Measurements from ENCODE around the gene FAM169A. TPM values are rescaled to one million over a fixed set of nuclear protein-coding genes. Genes with fewer than 3 reads are reported as not detected.
"Not testable (repeated sequence)": the region's sequence is repeated elsewhere in the genome, so short reads cannot be mapped to it uniquely, and the experiment has no call there.

FAM169A gene
- total RNA-seq, 2 donors from 2014 or later: 4.2 to 5.0 TPM

DNA sequence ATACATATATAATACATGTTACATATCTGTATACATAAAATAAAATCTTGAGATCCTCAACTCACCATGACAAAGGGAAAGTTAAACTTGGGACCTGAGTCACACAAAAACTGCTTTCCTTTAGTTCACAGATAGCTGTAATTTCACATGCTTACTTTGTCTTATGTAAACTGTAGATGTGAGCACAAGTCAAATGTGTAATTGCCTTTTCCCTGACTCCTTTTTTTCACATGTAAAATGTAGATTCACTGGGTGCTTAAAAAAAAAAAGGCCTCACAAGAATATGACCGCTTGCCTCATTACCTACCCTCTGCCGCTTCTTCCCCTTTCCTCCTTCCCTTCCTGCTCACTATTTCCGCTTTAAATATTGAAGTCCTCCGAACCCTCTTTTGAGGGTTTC, 21.9 kb upstream of the FAM169A start:
- Histone ChIP-seq H3K27ac (no peak overlapping the region), H3K4me3 (no peak overlapping the region), H3K9me3 (no peaks in the 10 kb centered on the region), H3K36me3 (no peaks in the 10 kb centered on the region), H3K27me3 (no peaks in the 10 kb centered on the region), H3K4me1 (no peaks in the 10 kb centered on the region)
- TF ChIP-seq, protein P1, sequence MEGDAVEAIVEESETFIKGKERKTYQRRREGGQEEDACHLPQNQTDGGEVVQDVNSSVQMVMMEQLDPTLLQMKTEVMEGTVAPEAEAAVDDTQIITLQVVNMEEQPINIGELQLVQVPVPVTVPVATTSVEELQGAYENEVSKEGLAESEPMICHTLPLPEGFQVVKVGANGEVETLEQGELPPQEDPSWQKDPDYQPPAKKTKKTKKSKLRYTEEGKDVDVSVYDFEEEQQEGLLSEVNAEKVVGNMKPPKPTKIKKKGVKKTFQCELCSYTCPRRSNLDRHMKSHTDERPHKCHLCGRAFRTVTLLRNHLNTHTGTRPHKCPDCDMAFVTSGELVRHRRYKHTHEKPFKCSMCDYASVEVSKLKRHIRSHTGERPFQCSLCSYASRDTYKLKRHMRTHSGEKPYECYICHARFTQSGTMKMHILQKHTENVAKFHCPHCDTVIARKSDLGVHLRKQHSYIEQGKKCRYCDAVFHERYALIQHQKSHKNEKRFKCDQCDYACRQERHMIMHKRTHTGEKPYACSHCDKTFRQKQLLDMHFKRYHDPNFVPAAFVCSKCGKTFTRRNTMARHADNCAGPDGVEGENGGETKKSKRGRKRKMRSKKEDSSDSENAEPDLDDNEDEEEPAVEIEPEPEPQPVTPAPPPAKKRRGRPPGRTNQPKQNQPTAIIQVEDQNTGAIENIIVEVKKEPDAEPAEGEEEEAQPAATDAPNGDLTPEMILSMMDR (IDR thresholded peaks at IDR 0.05): no peak
- no peak for DNase-seq (ENCODE audit: low spot score)

DNA sequence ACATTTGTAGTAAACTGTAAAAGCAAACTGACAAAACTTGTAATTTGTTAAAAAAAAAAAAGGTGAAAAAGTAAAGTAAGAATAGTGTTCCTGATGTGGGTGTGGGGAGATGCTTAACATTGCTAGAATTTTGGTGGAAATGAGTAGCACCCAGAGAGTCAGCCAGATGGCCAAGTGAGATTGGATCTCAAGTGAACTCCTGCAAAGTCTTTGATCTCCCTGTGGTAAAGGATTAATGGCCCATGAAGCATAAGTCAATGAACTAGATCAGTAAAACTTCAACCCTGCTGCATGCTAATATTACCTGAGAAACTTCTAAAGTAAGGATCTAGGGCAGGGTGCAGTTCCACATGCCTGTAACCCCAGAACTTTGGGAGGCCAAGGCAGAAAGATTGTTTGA, 19.0 kb upstream of the FAM169A start:
- no peaks in the 10 kb centered on the region for H3K36me3 ChIP-seq
- H3K4me3 ChIP-seq: no peak overlapping the region
- H3K27me3 ChIP-seq: no peaks in the 10 kb centered on the region
- no peak for DNase-seq (ENCODE audit: low spot score)
- no peak overlapping the region for H3K27ac ChIP-seq
- TF ChIP-seq, protein P1 (IDR thresholded peaks at IDR 0.05): no peak
- H3K9me3 ChIP-seq: no peaks in the 10 kb centered on the region
- no peaks in the 10 kb centered on the region for H3K4me1 ChIP-seq

DNA sequence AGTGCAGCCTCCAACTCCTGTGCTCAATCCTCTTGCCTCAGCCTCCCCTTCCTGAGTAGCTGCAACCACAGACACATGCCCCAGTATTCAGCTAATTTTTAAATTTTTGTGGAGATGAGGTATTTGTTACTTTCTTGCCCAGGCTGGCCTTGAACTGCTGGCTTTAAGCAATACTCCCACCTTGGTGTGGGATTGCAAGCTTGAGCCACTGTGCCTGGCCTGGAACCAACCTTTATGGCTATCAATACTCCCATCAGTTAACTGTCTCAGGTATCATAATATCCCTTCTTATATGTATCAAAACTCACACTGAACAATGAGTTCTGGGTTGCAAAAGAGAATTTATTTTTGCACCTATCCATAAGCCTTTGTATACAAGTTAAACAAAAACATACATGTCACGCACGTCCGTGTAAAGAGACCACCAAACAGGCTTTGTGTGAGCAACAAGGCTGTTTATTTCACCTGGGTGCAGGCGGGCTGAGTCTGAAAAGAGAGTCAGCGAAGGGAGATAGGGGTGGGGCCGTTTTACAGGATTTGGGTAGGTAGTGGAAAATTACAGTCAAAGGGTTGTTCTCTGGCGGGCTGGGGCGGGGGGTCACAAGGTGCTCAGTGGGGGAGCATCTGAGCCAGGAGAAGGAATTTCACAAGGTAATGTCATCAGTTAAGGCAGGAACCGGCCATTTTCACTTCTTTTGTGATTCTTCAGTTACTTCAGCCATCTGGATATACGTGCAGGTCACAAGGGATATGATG, 16.4 kb upstream of the FAM169A start:
- DNase-seq (ENCODE audit: low spot score); H3K9me3 ChIP-seq; H3K27me3 ChIP-seq; H3K4me1 ChIP-seq; H3K27ac ChIP-seq; H3K36me3 ChIP-seq; H3K4me3 ChIP-seq: not testable (repeated sequence)

- H3K4me1 ChIP-seq: no peaks in the 10 kb centered on the region
- no peaks in the 10 kb centered on the region for H3K27me3 ChIP-seq
- H3K27ac ChIP-seq: no peak overlapping the region
- no peaks in the 10 kb centered on the region for H3K9me3 ChIP-seq
- no peak overlapping the region for H3K4me3 ChIP-seq
- TF ChIP-seq, protein P1 (IDR thresholded peaks at IDR 0.05): no peak
- no peaks in the 10 kb centered on the region for H3K36me3 ChIP-seq
- no peak for DNase-seq (ENCODE audit: low spot score)
Measured at GRCh38 chr5:74877624-74878304, 11.6 kb upstream of the FAM169A start.

DNA sequence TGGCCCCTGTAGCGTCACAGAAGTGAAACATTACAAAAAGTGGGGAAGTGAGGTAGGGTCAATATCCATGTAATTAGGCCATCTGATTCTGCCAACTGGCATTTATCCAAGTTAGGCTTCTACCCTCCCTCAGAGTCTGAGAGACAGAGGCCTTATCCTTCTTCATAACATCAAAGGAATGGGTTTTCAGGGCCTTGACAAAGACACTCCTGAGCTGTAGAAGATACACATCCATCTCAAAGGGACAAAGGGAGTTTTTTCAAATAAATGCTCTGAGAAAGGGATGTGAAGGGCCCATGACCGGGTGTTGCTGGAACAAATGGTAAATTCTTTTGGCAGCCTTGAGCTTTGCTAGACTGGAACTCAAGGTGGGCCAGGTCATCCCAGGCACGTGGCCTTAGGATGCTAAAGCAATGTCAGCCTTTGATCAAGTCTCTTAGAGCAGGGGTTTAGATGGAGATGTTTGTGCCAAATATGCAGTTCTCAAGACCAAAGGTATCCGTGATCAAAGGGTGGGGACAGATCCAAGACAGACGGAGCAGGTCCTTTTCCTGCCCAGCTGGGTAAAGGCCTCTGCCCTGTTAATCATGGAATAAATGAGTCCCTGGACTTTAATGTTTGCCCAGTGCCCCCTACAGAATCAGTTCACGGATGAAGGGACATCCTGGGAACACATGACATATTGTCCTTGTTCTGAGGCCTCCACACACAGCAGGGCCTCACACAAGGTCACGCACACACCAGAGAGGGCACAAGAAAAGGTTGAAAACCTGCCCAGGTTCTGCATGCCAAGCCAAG, 10.0 kb upstream of the FAM169A start:
- TF ChIP-seq, protein P1 (IDR thresholded peaks at IDR 0.05): no peak
- Histone ChIP-seq H3K9me3 (no peaks in the 10 kb centered on the region), H3K27ac (no peak overlapping the region), H3K36me3 (no peaks in the 10 kb centered on the region), H3K27me3 (no peaks in the 10 kb centered on the region), H3K4me3 (no peak overlapping the region), H3K4me1 (no peaks in the 10 kb centered on the region)
- no peak for DNase-seq (ENCODE audit: low spot score)

Measured in right atrium auricular region (tissue), 2 donors.